ENCODE results near the gene TBATA. TPM values are rescaled to one million over a fixed set of nuclear protein-coding genes. Genes with fewer than 3 reads are reported as not detected.

TBATA gene
- polyA plus RNA-seq, 1 donor (not counting 4 experiments of a cell fraction or from before 2014, with no cell fraction given), result not detected

- Histone ChIP-seq H4K20me1 (ENCODE audit: control insufficient read depth, extremely low read depth, insufficient read depth, low read length) (peaks cover 3% of the 10 kb centered on the region), H3K4me2 (ENCODE audit: control insufficient read depth, extremely low read depth, insufficient read depth, low read depth, low read length) (no peak overlapping the region), H3K4me3 (ENCODE audit: control insufficient read depth in 2 of 3, extremely low read depth in 1 of 3, insufficient read depth in 2 of 3, low read depth in 1 of 3, low read length in 3 of 3) (no peak overlapping the region), H3K9ac (ENCODE audit: control insufficient read depth, extremely low read depth, insufficient read depth, low read length) (no peak overlapping the region), H3K4me1 (ENCODE audit: control insufficient read depth, extremely low read depth, insufficient read depth, low read length) (no peaks in the 10 kb centered on the region), H3K79me2 (ENCODE audit: control insufficient read depth, insufficient read depth, low read length) (no peaks in the 10 kb centered on the region), H3K27me3 (ENCODE audit: control insufficient read depth, extremely low read depth, insufficient read depth, low read length) (peaks cover 21% of the 10 kb centered on the region), H3K9me3 (ENCODE audit: control insufficient read depth, low read depth, low read length) (no peaks in the 10 kb centered on the region), H2AFZ (ENCODE audit: control insufficient read depth, low read length) (no peak overlapping the region), H3K36me3 (ENCODE audit: control insufficient read depth in 2 of 2, extremely low read depth in 1 of 2, insufficient read depth in 2 of 2, low read length in 2 of 2) (no peaks in the 10 kb centered on the region), H3K27ac (ENCODE audit: control insufficient read depth, insufficient read depth, low read length) (no peak overlapping the region), H3K9me1 (ENCODE audit: control insufficient read depth, extremely low read depth, insufficient read depth, low read length) (no peaks in the 10 kb centered on the region)
- dilution Hi-C loops (cut with MboI; ENCODE audit: extremely low pct_ligation_motif_present, low sequenced_read_pairs), result no loop called here
- FAIRE-seq (no peak), DNase-seq (ENCODE audit: low read depth, low spot score) (no peak)
- no peak for TF ChIP-seq EZH2 (IDR thresholded peaks at IDR 0.05; ENCODE audit: low read length)
- no peak for TF ChIP-seq CTCF (optimal IDR thresholded peaks at IDR 0.05 in 1 of 3, IDR thresholded peaks at IDR 0.05 in 1 of 3, conservative IDR thresholded peaks at IDR 0.05 in 1 of 3; ENCODE audit: extremely low read depth in 1 of 3, insufficient read depth in 2 of 3, low read length in 3 of 3)
These were observed 42.4 kb downstream of the TBATA start for GRCh38 chr10:70742537-70743429.

GRCh38 chr10:70740406-70741288, 44.5 kb downstream of the TBATA start:
- Histone ChIP-seq H4K20me1 (ENCODE audit: control insufficient read depth, extremely low read depth, insufficient read depth, low read length) (no peaks in the 10 kb centered on the region), H3K4me1 (ENCODE audit: control insufficient read depth, extremely low read depth, insufficient read depth, low read length) (no peaks in the 10 kb centered on the region), H3K9me1 (ENCODE audit: control insufficient read depth, extremely low read depth, insufficient read depth, low read length) (no peaks in the 10 kb centered on the region), H3K9ac (ENCODE audit: control insufficient read depth, extremely low read depth, insufficient read depth, low read length) (no peak overlapping the region), H3K27me3 (ENCODE audit: control insufficient read depth, extremely low read depth, insufficient read depth, low read length) (peaks cover 34% of the 10 kb centered on the region), H3K36me3 (ENCODE audit: control insufficient read depth in 2 of 2, extremely low read depth in 1 of 2, insufficient read depth in 2 of 2, low read length in 2 of 2) (no peaks in the 10 kb centered on the region), H3K9me3 (ENCODE audit: control insufficient read depth, low read depth, low read length) (no peaks in the 10 kb centered on the region), H3K4me2 (ENCODE audit: control insufficient read depth, extremely low read depth, insufficient read depth, low read depth, low read length) (no peak overlapping the region), H3K79me2 (ENCODE audit: control insufficient read depth, insufficient read depth, low read length) (no peaks in the 10 kb centered on the region), H3K27ac (ENCODE audit: control insufficient read depth, insufficient read depth, low read length) (no peak overlapping the region), H2AFZ (ENCODE audit: control insufficient read depth, low read length) (no peak overlapping the region), H3K4me3 (ENCODE audit: control insufficient read depth in 2 of 3, extremely low read depth in 1 of 3, insufficient read depth in 2 of 3, low read depth in 1 of 3, low read length in 3 of 3) (no peak overlapping the region)
- dilution Hi-C loops (cut with MboI; ENCODE audit: extremely low pct_ligation_motif_present, low sequenced_read_pairs), result no loop called here
- no peak for DNase-seq (ENCODE audit: low read depth, low spot score)
- no peak for TF ChIP-seq EZH2 (IDR thresholded peaks at IDR 0.05; ENCODE audit: low read length)
- no peak for TF ChIP-seq CTCF (optimal IDR thresholded peaks at IDR 0.05 in 1 of 3, IDR thresholded peaks at IDR 0.05 in 1 of 3, conservative IDR thresholded peaks at IDR 0.05 in 1 of 3; ENCODE audit: extremely low read depth in 1 of 3, insufficient read depth in 2 of 3, low read length in 3 of 3)
- FAIRE-seq, result no peak
